MM.1S (cell line): ENCODE measurements around the gene DLX5.

ENCODE experiments used
- EZH2 ChIP-seq: fragments of 300-600 bp; sonication (generic); optimal IDR thresholded peaks from 2 replicates; pipeline ENCODE3; 2017; ENCODE audit warnings: low read depth, mild to moderate bottlenecking, antibody characterized with exemption, low read length, mixed read lengths
- EZH2phosphoT487 ChIP-seq: fragments of 300-600 bp; sonication (generic); IDR thresholded peaks from 2 replicates; pipeline ENCODE4 v1.6.1; 2018; ENCODE audit warnings: antibody characterized with exemption, low read length
- TF ChIP-seq, protein P1 (sequence below): fragments of 300-600 bp; sonication (generic); IDR thresholded peaks from 2 replicates; pipeline ENCODE4 v1.5.1; 2016; ENCODE audit warnings: antibody characterized with exemption, low read length, mixed read lengths

DNA sequence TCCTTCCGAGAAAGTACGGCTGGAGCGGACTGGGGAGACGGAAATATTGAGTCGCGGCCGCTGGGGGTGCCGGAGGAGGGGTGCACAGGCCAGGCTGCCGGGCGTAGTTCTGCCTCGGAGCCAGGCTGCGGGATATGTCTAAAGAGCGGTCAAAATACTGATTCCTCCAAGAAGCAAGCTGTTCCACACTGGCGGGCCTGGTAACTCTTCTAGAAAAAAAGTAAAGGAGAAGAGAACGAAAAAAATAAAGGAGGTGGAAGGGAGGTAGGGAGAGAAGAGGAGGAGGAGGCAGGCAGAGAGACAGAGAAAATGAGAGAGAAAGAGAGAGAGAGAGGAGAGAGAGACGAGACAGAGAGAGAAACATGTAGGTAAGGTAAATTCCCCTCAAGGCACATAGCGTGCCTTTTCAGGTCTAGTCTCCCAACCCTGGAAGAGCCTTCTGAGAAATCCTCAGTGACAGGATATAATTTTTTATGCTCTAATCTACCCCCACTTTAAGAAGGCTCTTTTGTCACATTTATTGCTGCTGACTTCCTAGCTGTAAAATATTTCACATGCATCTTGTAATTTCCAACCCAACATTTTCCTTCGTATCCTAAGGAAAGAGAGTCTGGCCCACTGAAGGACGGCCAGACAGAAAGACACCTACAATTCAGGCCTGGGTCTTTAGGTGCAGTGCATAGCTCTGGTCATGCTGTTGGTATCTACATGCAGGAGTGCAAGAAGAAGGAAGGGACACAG is 5.7 kb downstream of the DLX5 start:
- TF ChIP-seq, protein P1, sequence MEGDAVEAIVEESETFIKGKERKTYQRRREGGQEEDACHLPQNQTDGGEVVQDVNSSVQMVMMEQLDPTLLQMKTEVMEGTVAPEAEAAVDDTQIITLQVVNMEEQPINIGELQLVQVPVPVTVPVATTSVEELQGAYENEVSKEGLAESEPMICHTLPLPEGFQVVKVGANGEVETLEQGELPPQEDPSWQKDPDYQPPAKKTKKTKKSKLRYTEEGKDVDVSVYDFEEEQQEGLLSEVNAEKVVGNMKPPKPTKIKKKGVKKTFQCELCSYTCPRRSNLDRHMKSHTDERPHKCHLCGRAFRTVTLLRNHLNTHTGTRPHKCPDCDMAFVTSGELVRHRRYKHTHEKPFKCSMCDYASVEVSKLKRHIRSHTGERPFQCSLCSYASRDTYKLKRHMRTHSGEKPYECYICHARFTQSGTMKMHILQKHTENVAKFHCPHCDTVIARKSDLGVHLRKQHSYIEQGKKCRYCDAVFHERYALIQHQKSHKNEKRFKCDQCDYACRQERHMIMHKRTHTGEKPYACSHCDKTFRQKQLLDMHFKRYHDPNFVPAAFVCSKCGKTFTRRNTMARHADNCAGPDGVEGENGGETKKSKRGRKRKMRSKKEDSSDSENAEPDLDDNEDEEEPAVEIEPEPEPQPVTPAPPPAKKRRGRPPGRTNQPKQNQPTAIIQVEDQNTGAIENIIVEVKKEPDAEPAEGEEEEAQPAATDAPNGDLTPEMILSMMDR, result no peak
- no peak for TF ChIP-seq EZH2
- TF ChIP-seq EZH2phosphoT487, result no peak
